Measurements from ENCODE around the gene PLD3.
A peak's percentile ranks its signal among the peaks of the same experiment; 100 is the strongest.

The PLD3 gene

DNA sequence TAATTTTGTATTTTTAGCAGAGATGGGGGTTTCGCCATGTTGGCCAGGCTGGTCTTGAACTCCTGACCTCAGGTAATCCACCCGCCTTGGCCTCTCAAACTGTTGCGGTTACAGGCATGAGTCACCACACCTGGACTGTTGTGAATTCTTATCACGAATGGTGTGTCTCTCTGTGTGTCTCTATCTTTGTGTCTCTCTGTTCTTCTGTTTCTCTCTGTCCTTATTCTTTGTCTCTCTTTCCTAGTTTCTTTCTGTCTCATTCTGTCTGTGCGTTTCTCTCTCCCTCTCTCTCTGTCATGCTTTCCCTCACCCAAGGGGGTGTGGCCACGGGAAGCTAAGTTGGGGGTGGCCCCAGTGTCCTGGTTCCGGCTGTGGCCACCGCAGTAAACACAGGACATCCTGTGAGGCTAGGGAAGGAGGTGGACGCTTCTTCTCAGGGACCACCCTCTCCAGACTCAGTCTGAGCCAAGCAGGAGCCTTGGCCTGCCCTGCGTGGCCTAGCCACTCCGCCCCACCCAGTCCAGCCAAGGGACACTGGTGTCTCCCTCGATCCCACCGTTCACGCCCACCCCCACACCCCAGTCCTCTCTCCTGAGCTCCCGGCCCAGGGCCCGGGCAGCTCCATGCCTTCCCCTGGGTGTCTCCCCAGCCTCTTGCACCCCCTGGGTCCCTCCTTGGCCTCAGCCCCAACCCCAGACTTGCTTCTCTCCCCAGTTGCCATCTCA lies 68.6 kb downstream of the PLD3 start:
- DNase-seq, result no peak

DNA sequence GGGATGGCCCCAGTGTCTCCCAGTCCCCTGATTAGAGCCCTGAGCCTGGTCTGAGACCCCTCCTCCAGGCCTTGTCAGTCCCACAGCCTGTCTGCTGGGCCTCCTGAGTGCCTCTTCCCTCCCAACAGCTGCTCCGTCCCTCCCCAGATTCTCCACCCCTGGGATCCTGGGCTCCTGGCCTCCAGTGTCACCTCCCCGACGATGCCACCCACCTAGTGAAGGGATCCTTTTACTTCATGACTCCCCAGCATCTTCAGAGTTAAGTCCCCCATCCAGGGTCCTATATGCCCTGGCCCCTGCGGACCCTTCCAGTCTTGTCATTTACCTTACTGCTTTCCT lies 69.1 kb downstream of the PLD3 start:
- no peak for DNase-seq

DNA sequence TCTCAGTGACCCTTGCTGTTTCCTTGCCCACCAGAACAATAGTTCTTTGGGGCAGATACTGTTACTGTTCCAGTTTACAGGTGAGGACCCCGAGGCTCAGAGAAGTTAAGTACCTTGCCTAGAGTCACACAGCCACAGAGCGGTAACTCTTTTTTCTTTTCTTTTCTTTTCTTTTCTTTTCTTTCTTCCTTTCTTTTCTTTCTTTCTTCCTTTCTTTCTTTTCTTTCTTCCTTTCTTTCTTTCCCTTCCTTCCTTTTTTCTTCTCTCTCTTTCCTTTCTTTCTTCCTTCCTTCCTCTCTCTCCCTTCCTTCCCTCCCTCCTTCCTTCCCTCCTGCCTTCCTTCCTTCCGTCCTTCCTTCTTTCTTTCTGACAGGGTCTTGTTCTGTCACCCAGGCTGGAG lies 69.5 kb downstream of the PLD3 start:
- no peak for DNase-seq

DNA sequence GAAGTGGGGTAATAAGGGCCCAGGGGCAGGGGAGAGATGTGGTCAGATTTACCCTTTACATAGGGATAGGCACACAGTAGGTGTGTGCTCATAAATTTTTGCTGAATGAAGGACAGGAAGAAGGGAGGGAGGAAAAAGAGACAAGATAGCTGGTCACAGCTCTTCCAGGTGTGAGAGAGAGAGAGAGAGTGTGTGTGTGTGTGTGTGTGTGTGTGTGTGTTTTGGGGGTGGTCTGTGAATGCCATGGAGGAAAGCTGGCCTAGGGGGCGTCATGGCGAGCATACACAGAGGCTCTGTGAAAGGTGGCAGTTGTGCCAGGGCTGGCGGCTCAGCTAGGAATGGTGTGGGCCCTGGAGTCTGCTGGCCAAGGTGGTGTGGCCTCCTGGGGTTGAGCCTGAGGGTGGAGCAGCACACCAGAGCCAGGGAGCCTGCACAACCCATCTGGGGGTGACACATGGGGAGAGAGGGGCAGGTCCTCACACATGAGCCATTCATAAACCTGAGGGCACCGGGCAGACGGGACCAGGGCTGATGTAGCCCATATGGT lies 70.6 kb downstream of the PLD3 start:
- DNase-seq, result no peak

- no peak for DNase-seq
Observed at GRCh38 chr19:40419780-40420179, 71.3 kb downstream of the PLD3 start.

GRCh38 chr19:40420451-40420765 lies 71.9 kb downstream of the PLD3 start:
- no peak for DNase-seq

DNA sequence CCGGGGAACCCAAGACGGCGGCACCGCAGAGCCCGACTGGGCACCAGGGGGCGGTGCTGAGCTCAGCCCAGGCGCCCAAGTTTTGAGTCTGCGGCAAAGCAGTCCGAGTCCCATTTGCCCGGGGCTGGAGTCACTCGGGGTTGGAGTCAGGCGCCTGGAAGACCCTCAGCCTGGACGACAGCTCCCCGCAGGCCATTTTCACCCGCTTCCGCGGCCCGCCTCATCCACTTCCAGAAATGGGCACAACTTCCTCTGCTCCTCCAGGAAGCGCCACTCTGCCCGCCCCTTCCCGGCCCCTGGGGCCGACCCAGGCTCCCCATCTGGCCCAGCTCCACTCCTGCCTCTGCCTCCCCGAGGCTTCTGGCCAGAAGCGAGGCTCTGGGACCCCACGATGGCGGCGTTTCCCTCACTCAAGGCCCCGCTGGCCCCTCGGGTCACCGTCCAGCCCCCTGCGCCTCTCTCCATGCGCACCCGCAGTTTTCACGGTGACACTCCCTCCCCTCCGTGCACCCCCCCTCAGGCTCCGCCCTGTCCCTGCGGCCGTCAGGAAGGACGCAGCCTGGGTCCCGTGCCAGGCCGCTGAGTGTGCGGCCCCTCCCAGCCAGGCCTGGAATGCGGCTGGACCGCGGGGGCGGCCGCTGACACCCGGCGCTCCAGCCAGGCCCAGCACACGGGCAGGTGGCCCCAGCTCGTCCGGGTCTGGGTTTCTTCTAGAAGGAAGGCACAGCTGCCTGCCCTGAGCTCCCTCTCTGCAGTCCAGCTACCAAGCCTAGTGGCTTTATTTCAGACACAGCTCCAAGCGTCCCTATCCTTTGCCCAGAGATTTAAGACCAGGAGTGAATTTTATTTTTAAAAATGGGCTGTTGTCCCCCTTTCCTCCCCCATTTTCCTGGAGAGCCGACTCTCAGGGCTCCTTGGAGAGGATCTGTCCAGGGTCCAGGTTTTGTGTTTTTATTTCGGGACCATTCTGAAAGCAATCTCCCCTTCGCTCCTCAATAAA lies 72.6 kb downstream of the PLD3 start:
- peak; percentile 76 for DNase-seq

DNA sequence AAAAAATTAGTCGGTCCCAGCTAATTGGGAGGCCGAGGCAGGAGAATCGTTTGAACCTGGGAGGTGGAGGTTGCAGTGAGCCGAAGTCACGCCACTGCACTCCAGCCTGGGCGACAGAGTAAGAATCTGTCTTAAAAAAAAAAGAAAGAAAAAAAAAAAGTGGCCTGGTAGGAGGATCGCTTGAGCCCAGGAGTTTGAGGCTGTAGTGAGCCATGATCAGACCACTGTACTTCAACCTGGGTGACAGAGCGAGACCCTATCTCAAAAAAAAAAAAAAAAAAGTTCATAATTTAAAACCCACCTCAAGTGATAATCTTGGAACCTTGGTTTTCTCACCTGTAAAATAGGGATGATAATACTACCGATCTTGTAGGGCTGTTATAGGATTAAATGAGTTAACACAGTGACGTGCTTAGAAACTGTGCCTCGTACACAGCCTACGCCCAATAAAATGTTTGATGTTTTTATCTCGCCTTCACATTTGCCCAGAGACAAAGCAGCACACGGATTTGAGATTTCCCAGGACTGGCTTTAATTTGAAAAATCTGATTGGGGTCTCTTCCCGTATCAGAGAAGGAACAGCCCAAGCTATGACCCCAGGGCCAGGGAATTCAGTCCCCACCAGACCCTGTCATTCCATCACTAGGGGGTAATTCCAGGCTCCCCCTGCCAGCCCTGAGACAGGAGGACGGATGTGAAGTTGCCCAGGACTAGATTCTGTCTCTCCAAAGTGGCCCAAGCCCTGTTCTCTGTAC lies 73.7 kb downstream of the PLD3 start:
- no peak for DNase-seq

DNA sequence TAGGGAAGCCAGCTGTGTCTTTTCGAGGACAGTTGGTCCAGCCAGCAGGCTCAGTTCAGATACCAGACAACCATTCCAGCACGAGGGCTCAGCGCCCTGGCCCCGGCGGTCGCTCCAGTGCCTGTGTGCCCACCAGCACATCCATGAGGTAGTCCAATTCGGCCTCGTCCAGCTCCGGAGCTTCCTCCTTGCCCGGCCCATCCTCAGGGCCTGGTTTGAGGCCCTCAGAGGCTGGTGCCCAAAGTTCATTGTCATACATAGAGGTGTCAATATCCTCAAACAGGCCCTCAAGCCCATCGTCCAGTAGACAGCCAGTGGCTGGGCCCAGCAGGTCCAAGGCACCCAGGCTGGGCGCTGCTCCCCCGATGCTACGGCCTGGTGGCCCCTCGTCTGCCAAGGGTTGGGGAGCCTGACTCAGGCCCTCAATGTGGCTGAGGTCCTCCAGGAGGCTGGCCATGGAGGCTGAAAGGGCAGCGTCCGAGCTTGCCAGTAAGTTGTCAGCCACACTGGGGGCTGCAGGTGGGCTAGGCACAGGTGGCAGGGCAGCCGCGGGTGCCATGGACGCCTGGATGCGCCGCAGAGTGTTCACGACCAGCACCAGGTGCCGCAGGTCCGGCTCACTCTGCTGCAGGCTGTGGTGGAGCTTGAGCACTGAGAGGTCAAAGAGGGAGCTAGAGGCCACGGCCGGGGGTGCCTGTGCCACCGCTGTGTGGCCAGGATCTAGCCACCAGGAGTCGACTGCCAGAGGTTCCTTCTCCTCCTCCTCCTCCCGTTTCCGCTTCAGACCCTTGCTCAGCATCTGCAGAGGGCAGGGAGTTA lies 74.5 kb downstream of the PLD3 start:
- no peak for DNase-seq

DNA sequence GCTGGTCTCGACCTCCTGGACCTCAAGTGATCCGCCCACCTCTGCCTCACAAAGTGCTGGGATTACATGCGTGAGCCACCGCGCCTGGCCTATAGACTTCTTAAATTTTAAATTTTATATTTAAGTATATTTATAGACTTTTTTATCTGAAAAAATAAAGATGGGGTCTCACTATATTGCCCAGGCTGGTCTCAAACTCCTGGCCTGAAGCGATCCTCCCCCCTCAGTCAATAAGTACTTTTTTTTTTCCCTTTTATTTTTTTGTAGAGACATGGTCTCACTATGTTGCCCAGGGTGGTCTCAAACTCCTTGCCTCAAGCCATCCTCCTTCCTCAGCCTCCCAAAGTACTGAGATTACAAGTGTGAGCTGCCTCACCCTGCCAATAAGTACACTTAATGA lies 75.4 kb downstream of the PLD3 start:
- no peak for DNase-seq

DNA sequence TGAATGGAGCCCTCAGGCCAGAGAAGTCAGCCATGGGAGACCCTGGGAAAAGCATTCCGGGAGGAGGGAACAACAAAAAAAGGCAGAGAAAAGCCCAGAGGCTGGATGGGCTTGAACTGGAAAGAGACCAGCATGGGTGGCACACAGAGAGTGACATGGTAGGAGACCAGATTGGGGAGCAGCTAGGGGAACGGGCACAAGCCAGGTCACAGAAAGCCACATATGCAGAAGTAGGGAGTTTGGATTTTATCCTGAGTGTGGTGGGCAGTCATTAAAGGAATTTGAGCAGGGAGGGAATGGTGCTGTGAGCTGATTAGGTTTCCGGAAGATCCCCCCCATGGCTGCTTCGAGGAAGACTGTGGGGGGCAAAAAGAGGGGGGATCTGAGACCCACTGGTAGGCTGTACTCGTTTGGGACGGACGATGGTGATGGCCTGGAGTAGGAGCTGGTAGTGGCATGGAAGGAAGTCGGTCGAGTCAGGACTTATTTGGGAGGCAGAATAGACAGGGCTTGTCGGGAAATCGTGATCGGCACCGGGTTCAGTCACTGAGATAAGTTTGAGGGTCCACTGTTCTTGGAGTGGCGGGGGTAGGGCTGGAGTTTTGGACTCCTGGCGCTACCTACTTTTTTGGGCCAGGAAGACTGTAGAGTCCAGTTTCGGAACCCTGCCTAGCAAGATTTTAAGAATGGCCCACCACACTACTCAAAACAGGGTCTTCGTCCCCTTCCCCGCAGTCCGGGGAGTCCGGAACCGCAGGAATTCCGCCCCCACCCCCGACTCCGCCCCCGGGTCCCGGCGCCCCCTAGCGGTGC lies 76.3 kb downstream of the PLD3 start:
- no peak for DNase-seq

GRCh38 chr19:40425450-40426287 lies 77.2 kb downstream of the PLD3 start, which contains the start of gene SERTAD1:
TSS of gene SERTAD1 (minus strand) at chr19:40425992. CDS start at chr19:40423546, 2,446 bp downstream.
- peak; percentile 100 for DNase-seq

Measured in CD4-positive, alpha-beta T cell treated with Interleukin-12 subunit alpha and Interleukin-12 subunit beta, for 1 hour (primary cell).